Liver (tissue), 9 donors: ENCODE measurements around the gene SWT1. TPM values are rescaled to one million over a fixed set of nuclear protein-coding genes. Genes with fewer than 3 reads are reported as not detected.

Experiments used
- DNase-seq: peaks from one replicate; pipeline ENCODE4 v3.0.0-alpha.2; 2017; ENCODE audit warnings: low spot score
- H3K27ac ChIP-seq, 2 donors: one replicate each; pipeline ENCODE4 v1.7.0; 2013; ENCODE audit warnings: inconsistent platforms in 2 of 2, low read length in 2 of 2, control low read depth in 1 of 2, low read depth in 1 of 2, mild to moderate bottlenecking in 1 of 2
- H3K27me3 ChIP-seq, 4 donors: one replicate each; pipeline versions ENCODE4 v1.6.1 to v1.7.0; 2013; ENCODE audit warnings: low read length in 3 of 4, inconsistent platforms in 1 of 4, mild to moderate bottlenecking in 1 of 4, moderate library complexity in 1 of 4; ENCODE audit not compliant: control insufficient read depth in 4 of 4, insufficient read depth in 4 of 4
- H3K36me3 ChIP-seq, 4 donors: one replicate each; pipeline versions ENCODE4 v1.6.1 to v1.7.0; 2013; ENCODE audit warnings: low read length in 3 of 4, mild to moderate bottlenecking in 3 of 4, low read depth in 1 of 4, moderate library complexity in 1 of 4; ENCODE audit not compliant: control insufficient read depth in 4 of 4, insufficient read depth in 3 of 4
- H3K4me1 ChIP-seq, 4 donors: one replicate each; pipeline versions ENCODE4 v1.6.1 to v1.7.0; 2013; ENCODE audit warnings: low read length in 3 of 4, mild to moderate bottlenecking in 3 of 4, moderate library complexity in 1 of 4; ENCODE audit not compliant: control insufficient read depth in 4 of 4, insufficient read depth in 4 of 4
- H3K4me3 ChIP-seq, 3 donors: one replicate each; pipeline versions ENCODE4 v1.6.1 to v1.7.0; 2013; ENCODE audit warnings: low read length in 3 of 3, control low read depth in 1 of 3, low read depth in 1 of 3, mild to moderate bottlenecking in 1 of 3
- H3K9ac ChIP-seq, 2 donors: one replicate each; pipeline ENCODE4 v1.7.0; 2013; ENCODE audit warnings: low read length in 2 of 2, mild to moderate bottlenecking in 2 of 2, moderate library complexity in 2 of 2, control low read depth in 1 of 2, low read depth in 1 of 2
- H3K9me3 ChIP-seq, 4 donors: one replicate each; pipeline versions ENCODE4 v1.6.1 to v1.7.0; 2013; ENCODE audit warnings: low read length in 3 of 4; ENCODE audit not compliant: control insufficient read depth in 4 of 4
- ATF3 ChIP-seq: IDR thresholded peaks from 2 replicates; pipeline ENCODE4 v1.6.1; 2016; ENCODE audit warnings: antibody characterized with exemption
- CTCF ChIP-seq: fragments of 150-350 bp; IDR thresholded peaks from 2 replicates; pipeline ENCODE4 v1.5.1; 2017; ENCODE audit warnings: improper control_type of control experiment, low read depth, low read length; ENCODE audit not compliant: missing input control
- EGR1 ChIP-seq, 2 donors: IDR thresholded peaks; 2 replicates each; pipeline ENCODE4 v1.6.1; 2016 to 2018; ENCODE audit warnings: antibody characterized with exemption in 2 of 2, low read depth in 2 of 2
- FOXA1 ChIP-seq: IDR thresholded peaks from 2 replicates; pipeline ENCODE4 v1.6.1; 2016; ENCODE audit warnings: antibody characterized with exemption
- FOXA2 ChIP-seq: IDR thresholded peaks from 2 replicates; pipeline ENCODE4 v1.6.1; 2016; ENCODE audit warnings: antibody characterized with exemption
- GABPA ChIP-seq, 2 donors: IDR thresholded peaks in 1 of 2; conservative IDR thresholded peaks in 1 of 2; 2 replicates each; pipeline ENCODE4 v1.6.1; 2016; ENCODE audit warnings: antibody characterized with exemption in 2 of 2, mild to moderate bottlenecking in 1 of 2, moderate library complexity in 1 of 2
- HNF4A ChIP-seq, 2 donors: conservative IDR thresholded peaks; 2 replicates each; pipeline ENCODE4 v1.6.1; 2016; ENCODE audit warnings: antibody characterized with exemption in 2 of 2, mild to moderate bottlenecking in 2 of 2
- HNF4G ChIP-seq: IDR thresholded peaks from 2 replicates; pipeline ENCODE4 v1.6.1; 2016; ENCODE audit warnings: antibody characterized with exemption
- JUND ChIP-seq, 2 donors: IDR thresholded peaks; 2 replicates each; pipeline ENCODE4 v1.6.1; 2016; ENCODE audit warnings: antibody characterized with exemption in 2 of 2
- MAX ChIP-seq: IDR thresholded peaks from 2 replicates; pipeline ENCODE4 v1.6.1; 2016; ENCODE audit warnings: antibody characterized with exemption
- NR2F2 ChIP-seq: IDR thresholded peaks from 2 replicates; pipeline ENCODE4 v1.6.1; 2016; ENCODE audit warnings: antibody characterized with exemption
- REST ChIP-seq: IDR thresholded peaks from 2 replicates; pipeline ENCODE4 v1.6.1; 2016; ENCODE audit warnings: antibody characterized with exemption, mild to moderate bottlenecking
- SP1 ChIP-seq: IDR thresholded peaks from 2 replicates; pipeline ENCODE4 v1.6.1; 2018; ENCODE audit warnings: antibody characterized with exemption, mild to moderate bottlenecking
- TAF1 ChIP-seq: conservative IDR thresholded peaks from 2 replicates; pipeline ENCODE4 v1.6.1; 2016; ENCODE audit warnings: antibody characterized with exemption, mild to moderate bottlenecking
- YY1 ChIP-seq: IDR thresholded peaks from 2 replicates; pipeline ENCODE4 v1.6.1; 2016; ENCODE audit warnings: antibody characterized with exemption, mild to moderate bottlenecking
- ZBTB33 ChIP-seq: IDR thresholded peaks from 2 replicates; pipeline ENCODE4 v1.6.1; 2016; ENCODE audit warnings: antibody characterized with exemption
- WGBS: extraction: QIAGEN DNeasy Blood & Tissue Kit; methylation state at CpG from one replicate; pipeline ENCODE4 v1.1.7; 2013; 5-methylcytosine and 5-hydroxymethylcytosine counted together
- polyA plus RNA-seq, 2 donors: library from polyadenylated mRNA; stranded (reverse) in 1 of 2; unstranded in 1 of 2; fragments of 200-250 nt in 1 of 2; fragments of >200 nt in 1 of 2; fragmentation: Nextera tagmentation in 1 of 2; extraction: Ambion mirVana in 1 of 2; gene quantifications; one replicate each; pipeline versions ENCODE4 v1.2.1 to v1.2.3, GENCODE V29; 2013 to 2015
- total RNA-seq, 2 donors: library from RNA; depleted of rRNA; stranded (reverse); fragments of >200 nt; gene quantifications; one replicate each; pipeline ENCODE4 v1.2.3, GENCODE V29; 2014
- donor health status: healthy.
- donor health status: healthy.
- donor health status: healthy.
- donor health status: healthy.
- donor health status: healthy.

The SWT1 gene
- total and polyA plus RNA-seq, 4 donors, result 0.99 to 7.8 (median 2.9) TPM

- H3K4me3 ChIP-seq, result no peak overlapping the region
- TF ChIP-seq REST (no peak), YY1 (no peak), HNF4A (conservative IDR thresholded peaks at IDR 0.05) (no peak), FOXA2 (no peak), ATF3 (no peak), EGR1 (IDR thresholded peaks at IDR 0.05; ENCODE audit: low read depth in 2 of 2) (no peak), FOXA1 (no peak), HNF4G (no peak), NR2F2 (no peak), GABPA (IDR thresholded peaks at IDR 0.05 in 1 of 2, conservative IDR thresholded peaks at IDR 0.05 in 1 of 2) (no peak), JUND (IDR thresholded peaks at IDR 0.05) (no peak)
- no peaks in the 10 kb centered on the region for H3K27me3 ChIP-seq
- H3K9ac ChIP-seq, result no peak overlapping the region
- no peaks in the 10 kb centered on the region for H3K4me1 ChIP-seq
- WGBS, result 79% methylated on average over 2 of the region's 2 CpGs
- peaks cover 0 to 2% (median under 1%) of the 10 kb centered on the region in 4 donors for H3K36me3 ChIP-seq
- DNase-seq, result no peak
- no peak overlapping the region for H3K27ac ChIP-seq
- peaks cover 3 to 14% (median 5%) of the 10 kb centered on the region in 4 donors for H3K9me3 ChIP-seq
Observed at GRCh38 chr1:185112356-185112755, 44.6 kb upstream of the SWT1 start.

GRCh38 chr1:185129708-185130107 is 27.3 kb upstream of the SWT1 start:
- no peak overlapping the region for H3K27ac ChIP-seq
- H3K27me3 ChIP-seq, result no peaks in the 10 kb centered on the region
- peaks cover 0 to 36% (median 34%) of the 10 kb centered on the region in 4 donors for H3K36me3 ChIP-seq
- H3K4me1 ChIP-seq, result no peaks in the 10 kb centered on the region
- H3K9ac ChIP-seq, result no peak overlapping the region
- H3K4me3 ChIP-seq, result no peak overlapping the region
- WGBS, result 88% methylated on average over 2 of the region's 2 CpGs
- TF ChIP-seq MAX (no peak), YY1 (no peak), ZBTB33 (no peak), ATF3 (no peak), CTCF (no peak), FOXA2 (no peak), HNF4A (conservative IDR thresholded peaks at IDR 0.05) (no peak), HNF4G (no peak), JUND (IDR thresholded peaks at IDR 0.05) (no peak), TAF1 (no peak), GABPA (IDR thresholded peaks at IDR 0.05 in 1 of 2, conservative IDR thresholded peaks at IDR 0.05 in 1 of 2) (no peak), FOXA1 (no peak), SP1 (no peak), EGR1 (IDR thresholded peaks at IDR 0.05; ENCODE audit: low read depth in 2 of 2) (no peak), REST (no peak)
- peaks cover 0 to 5% (median 1%) of the 10 kb centered on the region in 4 donors for H3K9me3 ChIP-seq
- DNase-seq, result no peak
